Liver (tissue), 9 donors: ENCODE results near the gene JPH4. TPM values are rescaled to one million over a fixed set of nuclear protein-coding genes. Genes with fewer than 3 reads are reported as not detected.

Experiments
- DNase-seq: peaks from one replicate; pipeline ENCODE4 v3.0.0-alpha.2; 2017; ENCODE audit warnings: low spot score
- H3K27ac ChIP-seq, 2 donors: one replicate each; pipeline ENCODE4 v1.7.0; 2013; ENCODE audit warnings: inconsistent platforms in 2 of 2, low read length in 2 of 2, control low read depth in 1 of 2, low read depth in 1 of 2, mild to moderate bottlenecking in 1 of 2
- H3K27me3 ChIP-seq, 4 donors: one replicate each; pipeline versions ENCODE4 v1.6.1 to v1.7.0; 2013; ENCODE audit warnings: low read length in 3 of 4, inconsistent platforms in 1 of 4, mild to moderate bottlenecking in 1 of 4, moderate library complexity in 1 of 4; ENCODE audit not compliant: control insufficient read depth in 4 of 4, insufficient read depth in 4 of 4
- H3K36me3 ChIP-seq, 4 donors: one replicate each; pipeline versions ENCODE4 v1.6.1 to v1.7.0; 2013; ENCODE audit warnings: low read length in 3 of 4, mild to moderate bottlenecking in 3 of 4, low read depth in 1 of 4, moderate library complexity in 1 of 4; ENCODE audit not compliant: control insufficient read depth in 4 of 4, insufficient read depth in 3 of 4
- H3K4me1 ChIP-seq, 4 donors: one replicate each; pipeline versions ENCODE4 v1.6.1 to v1.7.0; 2013; ENCODE audit warnings: low read length in 3 of 4, mild to moderate bottlenecking in 3 of 4, moderate library complexity in 1 of 4; ENCODE audit not compliant: control insufficient read depth in 4 of 4, insufficient read depth in 4 of 4
- H3K4me3 ChIP-seq, 3 donors: one replicate each; pipeline versions ENCODE4 v1.6.1 to v1.7.0; 2013; ENCODE audit warnings: low read length in 3 of 3, control low read depth in 1 of 3, low read depth in 1 of 3, mild to moderate bottlenecking in 1 of 3
- H3K9ac ChIP-seq, 2 donors: one replicate each; pipeline ENCODE4 v1.7.0; 2013; ENCODE audit warnings: low read length in 2 of 2, mild to moderate bottlenecking in 2 of 2, moderate library complexity in 2 of 2, control low read depth in 1 of 2, low read depth in 1 of 2
- H3K9me3 ChIP-seq, 4 donors: one replicate each; pipeline versions ENCODE4 v1.6.1 to v1.7.0; 2013; ENCODE audit warnings: low read length in 3 of 4; ENCODE audit not compliant: control insufficient read depth in 4 of 4
- ATF3 ChIP-seq: IDR thresholded peaks from 2 replicates; pipeline ENCODE4 v1.6.1; 2016; ENCODE audit warnings: antibody characterized with exemption
- EGR1 ChIP-seq, 2 donors: IDR thresholded peaks; 2 replicates each; pipeline ENCODE4 v1.6.1; 2016 to 2018; ENCODE audit warnings: antibody characterized with exemption in 2 of 2, low read depth in 2 of 2
- FOXA2 ChIP-seq: IDR thresholded peaks from 2 replicates; pipeline ENCODE4 v1.6.1; 2016; ENCODE audit warnings: antibody characterized with exemption
- GABPA ChIP-seq, 2 donors: IDR thresholded peaks in 1 of 2; conservative IDR thresholded peaks in 1 of 2; 2 replicates each; pipeline ENCODE4 v1.6.1; 2016; ENCODE audit warnings: antibody characterized with exemption in 2 of 2, mild to moderate bottlenecking in 1 of 2, moderate library complexity in 1 of 2
- HNF4A ChIP-seq, 2 donors: conservative IDR thresholded peaks; 2 replicates each; pipeline ENCODE4 v1.6.1; 2016; ENCODE audit warnings: antibody characterized with exemption in 2 of 2, mild to moderate bottlenecking in 2 of 2
- HNF4G ChIP-seq: IDR thresholded peaks from 2 replicates; pipeline ENCODE4 v1.6.1; 2016; ENCODE audit warnings: antibody characterized with exemption
- JUND ChIP-seq, 2 donors: IDR thresholded peaks; 2 replicates each; pipeline ENCODE4 v1.6.1; 2016; ENCODE audit warnings: antibody characterized with exemption in 2 of 2
- MAX ChIP-seq: IDR thresholded peaks from 2 replicates; pipeline ENCODE4 v1.6.1; 2016; ENCODE audit warnings: antibody characterized with exemption
- RAD21 ChIP-seq, 2 donors: IDR thresholded peaks; 2 replicates each; pipeline ENCODE4 v1.6.1; 2016; ENCODE audit warnings: antibody characterized with exemption in 2 of 2, mild to moderate bottlenecking in 2 of 2
- REST ChIP-seq: IDR thresholded peaks from 2 replicates; pipeline ENCODE4 v1.6.1; 2016; ENCODE audit warnings: antibody characterized with exemption, mild to moderate bottlenecking
- RXRA ChIP-seq, 2 donors: IDR thresholded peaks; 2 replicates each; pipeline ENCODE4 v1.6.1; 2017 to 2018; ENCODE audit warnings: antibody characterized with exemption in 2 of 2, mild to moderate bottlenecking in 1 of 2
- SP1 ChIP-seq: IDR thresholded peaks from 2 replicates; pipeline ENCODE4 v1.6.1; 2018; ENCODE audit warnings: antibody characterized with exemption, mild to moderate bottlenecking
- TAF1 ChIP-seq: conservative IDR thresholded peaks from 2 replicates; pipeline ENCODE4 v1.6.1; 2016; ENCODE audit warnings: antibody characterized with exemption, mild to moderate bottlenecking
- YY1 ChIP-seq: IDR thresholded peaks from 2 replicates; pipeline ENCODE4 v1.6.1; 2016; ENCODE audit warnings: antibody characterized with exemption, mild to moderate bottlenecking
- WGBS: extraction: QIAGEN DNeasy Blood & Tissue Kit; methylation state at CpG from one replicate; pipeline ENCODE4 v1.1.7; 2013; 5-methylcytosine and 5-hydroxymethylcytosine counted together
- polyA plus RNA-seq, 2 donors: library from polyadenylated mRNA; stranded (reverse) in 1 of 2; unstranded in 1 of 2; fragments of 200-250 nt in 1 of 2; fragments of >200 nt in 1 of 2; fragmentation: Nextera tagmentation in 1 of 2; extraction: Ambion mirVana in 1 of 2; gene quantifications; one replicate each; pipeline versions ENCODE4 v1.2.1 to v1.2.3, GENCODE V29; 2013 to 2015
- total RNA-seq, 2 donors: library from RNA; depleted of rRNA; stranded (reverse); fragments of >200 nt; gene quantifications; one replicate each; pipeline ENCODE4 v1.2.3, GENCODE V29; 2014
- donor health status: healthy.
- donor health status: healthy.
- donor health status: healthy.
- donor health status: healthy.
- donor health status: healthy.

JPH4 gene
- total and polyA plus RNA-seq, 4 donors, result 0.07 to 0.24 (median 0.16) TPM

- no peak overlapping the region for H3K4me3 ChIP-seq
- no peak for DNase-seq
- H3K36me3 ChIP-seq, result no peaks in the 10 kb centered on the region
- 82% methylated on average over 10 of the region's 10 CpGs for WGBS
- no peak overlapping the region for H3K9ac ChIP-seq
- no peaks in the 10 kb centered on the region for H3K27me3 ChIP-seq
- TF ChIP-seq RXRA (IDR thresholded peaks at IDR 0.05) (no peak), GABPA (IDR thresholded peaks at IDR 0.05 in 1 of 2, conservative IDR thresholded peaks at IDR 0.05 in 1 of 2) (no peak), REST (no peak), HNF4G (no peak), YY1 (no peak), HNF4A (conservative IDR thresholded peaks at IDR 0.05) (no peak), RAD21 (IDR thresholded peaks at IDR 0.05) (no peak)
- H3K9me3 ChIP-seq, result no peaks in the 10 kb centered on the region
- H3K27ac ChIP-seq, result no peak overlapping the region
- no peaks in the 10 kb centered on the region for H3K4me1 ChIP-seq
These were observed 48.1 kb downstream of the JPH4 start for GRCh38 chr14:23530375-23531055.

DNA sequence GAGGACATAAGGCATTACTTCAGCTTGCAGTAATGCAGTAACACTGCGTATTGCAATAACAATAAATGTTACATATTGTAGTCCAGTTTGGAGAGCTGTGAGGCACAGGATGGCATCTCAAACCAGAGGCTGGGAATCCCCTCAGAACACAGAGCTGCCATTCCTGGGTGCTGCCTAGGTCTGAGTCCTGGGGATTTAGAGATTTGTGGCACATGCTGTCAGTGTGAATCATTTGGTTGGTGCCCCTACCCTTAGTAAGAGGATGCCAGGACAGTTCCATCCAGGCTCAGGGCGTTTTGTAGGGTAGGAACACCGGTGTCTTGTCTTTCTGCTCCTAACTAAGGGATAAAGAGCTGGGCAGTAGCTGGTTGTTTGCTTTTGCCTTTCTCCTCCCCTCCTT, 49.6 kb downstream of the JPH4 start:
- H3K9ac ChIP-seq, result no peak overlapping the region
- no peaks in the 10 kb centered on the region for H3K36me3 ChIP-seq
- 89% methylated on average over 3 of the region's 3 CpGs for WGBS
- no peak overlapping the region for H3K27ac ChIP-seq
- H3K9me3 ChIP-seq, result no peaks in the 10 kb centered on the region
- DNase-seq, result no peak
- TF ChIP-seq RAD21 (IDR thresholded peaks at IDR 0.05), result no peak
- TF ChIP-seq JUND (IDR thresholded peaks at IDR 0.05), result no peak
- no peak for TF ChIP-seq ATF3
- TF ChIP-seq REST, result no peak
- TF ChIP-seq GABPA (IDR thresholded peaks at IDR 0.05 in 1 of 2, conservative IDR thresholded peaks at IDR 0.05 in 1 of 2), result no peak
- no peak for TF ChIP-seq MAX
- no peak for TF ChIP-seq SP1
- TF ChIP-seq EGR1 (IDR thresholded peaks at IDR 0.05; ENCODE audit: low read depth in 2 of 2), result no peak
- no peak for TF ChIP-seq FOXA2
- no peak for TF ChIP-seq RXRA (IDR thresholded peaks at IDR 0.05)
- no peak for TF ChIP-seq TAF1
- H3K4me1 ChIP-seq, result no peaks in the 10 kb centered on the region
- H3K4me3 ChIP-seq, result no peak overlapping the region
- H3K27me3 ChIP-seq, result no peaks in the 10 kb centered on the region
